K562 (cell line): Measurements from ENCODE around the gene RASSF7. TPM values are rescaled to one million over a fixed set of nuclear protein-coding genes. Genes with fewer than 3 reads are reported as not detected.

ENCODE experiments used
- AFF4 ChIP-seq: sonication (generic); formaldehyde crosslinking; IDR thresholded peaks from 2 replicates; pipeline ENCODE4 v1.8.0; 2023; ENCODE audit warnings: mild to moderate bottlenecking, missing genetic modification reagents
- E2F3 ChIP-seq: fragments of 250-450 bp; sonication (Bioruptor Pico); IDR thresholded peaks from 2 replicates; pipeline ENCODE4 v1.4.0; 2020; ENCODE audit warnings: mild to moderate bottlenecking
- FOXO4 ChIP-seq: fragments of 450-650 bp; formaldehyde crosslinking; IDR thresholded peaks from 2 replicates; pipeline ENCODE4 v1.4.0; 2020; ENCODE audit warnings: mild to moderate bottlenecking, moderate library complexity
- FOXP1 ChIP-seq: sonication (generic); formaldehyde crosslinking; IDR thresholded peaks from 2 replicates; pipeline ENCODE4 v1.8.0; 2022; ENCODE audit warnings: mild to moderate bottlenecking, missing genetic modification reagents
- KAT8 ChIP-seq: fragments of 450-650 bp; IDR thresholded peaks from 2 replicates; pipeline ENCODE4 v1.6.1; 2016; ENCODE audit warnings: low read depth, mild to moderate bottlenecking
- PML ChIP-seq: IDR thresholded peaks from 2 replicates; pipeline ENCODE4 v1.6.1; 2012; ENCODE audit warnings: low read length, inconsistent platforms
- SMARCC2 ChIP-seq: fragments of 450-650 bp; IDR thresholded peaks from 2 replicates; pipeline ENCODE4 v1.6.1; 2017; ENCODE audit warnings: antibody characterized with exemption, moderate library complexity, mild to moderate bottlenecking, low read depth
- ZNF12 ChIP-seq: sonication (generic); formaldehyde crosslinking; IDR thresholded peaks from 2 replicates; pipeline ENCODE4 v1.4.0; 2020; ENCODE audit warnings: mild to moderate bottlenecking, missing genetic modification reagents
- ZNF512 ChIP-seq: IDR thresholded peaks from 2 replicates; pipeline ENCODE4 v1.6.1; 2016; ENCODE audit warnings: missing genetic modification characterization, missing compliant biosample characterization
- ZNF609 ChIP-seq: sonication (generic); formaldehyde crosslinking; IDR thresholded peaks from 2 replicates; pipeline ENCODE4 v1.8.1; 2023; ENCODE audit warnings: missing genetic modification reagents, mild to moderate bottlenecking, borderline replicate concordance
- ZNF830 ChIP-seq: fragments of 250-450 bp; sonication (Bioruptor Pico); IDR thresholded peaks from 2 replicates; pipeline ENCODE4 v1.5.0; 2021; ENCODE audit warnings: mild to moderate bottlenecking
- polyA plus RNA-seq, 8 experiments: library from polyadenylated mRNA; depleted of rRNA in 4 of 8; stranded (reverse) in 5 of 8; unstranded in 3 of 8; fragments of >200 nt; fragmentation: Nextera tagmentation in 2 of 8; fragmentation: Illumina TruSeq in 1 of 8; extraction: Ambion mirVana in 2 of 8; extraction: Trizol in 1 of 8; gene quantifications; 2 replicates each; pipeline versions ENCODE4 v1.2.1 to v1.2.3, GENCODE V29; 2011 to 2014; ENCODE audit warnings: inconsistent platforms in 1 of 8, missing spikeins in 1 of 8
- total RNA-seq, 7 experiments: library from RNA; depleted of rRNA in 6 of 7; stranded (reverse); fragments of >200 nt in 6 of 7; fragmentation: Illumina TruSeq in 2 of 7; extraction: Trizol in 2 of 7; gene quantifications; 2 replicates each; pipeline versions ENCODE4 v1.2.1 to v1.2.3, GENCODE V29; 2011 to 2021; ENCODE audit warnings: low replicate concordance in 1 of 7
- TF ChIP-seq, protein P1 (sequence below): fragments of 250-450 bp; sonication (Bioruptor Pico); IDR thresholded peaks from 2 replicates; pipeline ENCODE4 v1.5.0; 2021; ENCODE audit warnings: mild to moderate bottlenecking, borderline replicate concordance

Gene RASSF7
- total and polyA plus RNA-seq, 9 of the 15 experiments (the other 6 are each of a cell fraction or from before 2014, with no cell fraction given): 0.41 to 45.2 (median 18.6) TPM

GRCh38 chr11:568306-569157, 7.8 kb downstream of the RASSF7 start (continued):
- TF ChIP-seq ZNF609 (CRISPR knock-in tag): no peak
- TF ChIP-seq, protein P1, sequence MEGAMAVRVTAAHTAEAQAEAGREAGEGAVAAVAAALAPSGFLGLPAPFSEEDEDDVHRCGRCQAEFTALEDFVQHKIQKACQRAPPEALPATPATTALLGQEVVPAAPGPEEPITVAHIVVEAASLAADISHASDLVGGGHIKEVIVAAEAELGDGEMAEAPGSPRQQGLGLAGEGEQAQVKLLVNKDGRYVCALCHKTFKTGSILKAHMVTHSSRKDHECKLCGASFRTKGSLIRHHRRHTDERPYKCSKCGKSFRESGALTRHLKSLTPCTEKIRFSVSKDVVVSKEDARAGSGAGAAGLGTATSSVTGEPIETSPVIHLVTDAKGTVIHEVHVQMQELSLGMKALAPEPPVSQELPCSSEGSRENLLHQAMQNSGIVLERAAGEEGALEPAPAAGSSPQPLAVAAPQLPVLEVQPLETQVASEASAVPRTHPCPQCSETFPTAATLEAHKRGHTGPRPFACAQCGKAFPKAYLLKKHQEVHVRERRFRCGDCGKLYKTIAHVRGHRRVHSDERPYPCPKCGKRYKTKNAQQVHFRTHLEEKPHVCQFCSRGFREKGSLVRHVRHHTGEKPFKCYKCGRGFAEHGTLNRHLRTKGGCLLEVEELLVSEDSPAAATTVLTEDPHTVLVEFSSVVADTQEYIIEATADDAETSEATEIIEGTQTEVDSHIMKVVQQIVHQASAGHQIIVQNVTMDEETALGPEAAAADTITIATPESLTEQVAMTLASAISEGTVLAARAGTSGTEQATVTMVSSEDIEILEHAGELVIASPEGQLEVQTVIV (CRISPR knock-in tag): no peak
- TF ChIP-seq KAT8: no peak
- TF ChIP-seq ZNF512 (tag): no peak
- TF ChIP-seq AFF4 (CRISPR knock-in tag): no peak
- TF ChIP-seq PML: no peak
- no peak for TF ChIP-seq ZNF830 (CRISPR knock-in tag)
- TF ChIP-seq SMARCC2: no peak
- TF ChIP-seq E2F3: no peak
- no peak for TF ChIP-seq FOXO4 (CRISPR knock-in tag)
- no peak for TF ChIP-seq ZNF12 (CRISPR knock-in tag)
- no peak for TF ChIP-seq FOXP1 (CRISPR knock-in tag)
